ENCODE measurements around the gene KAZN.

The KAZN gene

GRCh38 chr1:15125101-15125745 lies 526.7 kb downstream of the KAZN start:
- Histone ChIP-seq H3K4me3 (ENCODE audit: low read depth, low read length) (no peak overlapping the region), H3K27ac (ENCODE audit: extremely low read depth, low read depth, low read length) (no peak overlapping the region), H3K9me3 (ENCODE audit: control insufficient read depth, insufficient read depth, low read depth, low read length) (no peaks in the 10 kb centered on the region), H3K36me3 (ENCODE audit: control insufficient read depth in 2 of 2, insufficient read depth in 1 of 2, low read length in 2 of 2) (no peaks in the 10 kb centered on the region), H3K4me1 (ENCODE audit: control insufficient read depth, insufficient read depth, low read length) (no peaks in the 10 kb centered on the region)
- POLR2A ChIA-PET = no interaction called here
- TF ChIP-seq OVOL3 (tag by site-specific recombination; IDR thresholded peaks at IDR 0.05) = no peak
- TF ChIP-seq INSM2 (tag by site-specific recombination; IDR thresholded peaks at IDR 0.05) = no peak
- peak; percentile 45; the same call in 1 of the 2 replicates for TF ChIP-seq ZNF548 (tag by site-specific recombination; IDR thresholded peaks at IDR 0.05)
- TF ChIP-seq IKZF3 (tag by site-specific recombination; IDR thresholded peaks at IDR 0.05) = no peak
- no peak for TF ChIP-seq AEBP2 (tag by site-specific recombination; IDR thresholded peaks at IDR 0.05; ENCODE audit: borderline replicate concordance)
- TF ChIP-seq CTCF (tag by site-specific recombination; IDR thresholded peaks at IDR 0.05) = no peak
- TF ChIP-seq PRDM1 (tag by site-specific recombination; IDR thresholded peaks at IDR 0.05) = no peak
- TF ChIP-seq ZNF843 (tag by site-specific recombination; IDR thresholded peaks at IDR 0.05) = no peak
- CTCF ChIA-PET = interaction anchor here (0.7 to 1.7 kb wide), 5 partner anchors 9 to 1258 kb away, joined by 3 to 6 read pairs (median 4); no protein-coding TSS in a partner anchor

GRCh38 chr1:15128077-15128476 lies 529.6 kb downstream of the KAZN start:
- no peaks in the 10 kb centered on the region for H3K36me3 ChIP-seq (ENCODE audit: control insufficient read depth in 2 of 2, insufficient read depth in 1 of 2, low read length in 2 of 2)
- no peaks in the 10 kb centered on the region for H3K4me1 ChIP-seq (ENCODE audit: control insufficient read depth, insufficient read depth, low read length)
- H3K27ac ChIP-seq (ENCODE audit: extremely low read depth, low read depth, low read length) = no peak overlapping the region
- CTCF ChIA-PET = interaction anchor here (0.7 to 5.1 kb wide), 23 partner anchors 8 to 306 kb away, joined by 3 to 73 read pairs (median 4); no protein-coding TSS in a partner anchor
- POLR2A ChIA-PET = interaction anchor here (1.0 to 1.3 kb wide), 2 partner anchors 24 to 144 kb away, joined by 3 to 6 read pairs; no protein-coding TSS in a partner anchor
- no peak overlapping the region for H3K4me3 ChIP-seq (ENCODE audit: low read depth, low read length)
- no peak for TF ChIP-seq ZNF121 (tag by site-specific recombination; IDR thresholded peaks at IDR 0.05)
- no peak for TF ChIP-seq ZIC2 (tag by site-specific recombination; IDR thresholded peaks at IDR 0.05)
- no peak for TF ChIP-seq ZNF639 (tag by site-specific recombination; IDR thresholded peaks at IDR 0.05)
- TF ChIP-seq SALL2 (tag by site-specific recombination; IDR thresholded peaks at IDR 0.05; ENCODE audit: borderline replicate concordance) = no peak
- TF ChIP-seq HOXD13 (CRISPR knock-in tag; IDR thresholded peaks at IDR 0.05; ENCODE audit: borderline replicate concordance) = no peak
- TF ChIP-seq ZNF529 (tag by site-specific recombination; IDR thresholded peaks at IDR 0.05; ENCODE audit: insufficient replicate concordance) = no peak
- TF ChIP-seq ZNF701 (tag by site-specific recombination; IDR thresholded peaks at IDR 0.05) = no peak
- no peak for TF ChIP-seq ZNF274 (IDR thresholded peaks at IDR 0.05; ENCODE audit: low read length)
- no peak for TF ChIP-seq ZNF274 (tag by site-specific recombination; IDR thresholded peaks at IDR 0.05; ENCODE audit: borderline replicate concordance)
- no peak for TF ChIP-seq ZNF16 (tag by site-specific recombination; IDR thresholded peaks at IDR 0.05; ENCODE audit: low read depth)
- TF ChIP-seq KLF1 (tag by site-specific recombination; IDR thresholded peaks at IDR 0.05) = no peak
- no peak for TF ChIP-seq ZNF510 (tag by site-specific recombination; IDR thresholded peaks at IDR 0.05; ENCODE audit: insufficient replicate concordance)
- TF ChIP-seq ZNF776 (tag by site-specific recombination; IDR thresholded peaks at IDR 0.05; ENCODE audit: borderline replicate concordance) = no peak
- H3K9me3 ChIP-seq (ENCODE audit: control insufficient read depth, insufficient read depth, low read depth, low read length) = no peaks in the 10 kb centered on the region

All from HEK293 (cell line).